ENCODE data around the gene MRAS.
A peak's percentile ranks its signal among the peaks of the same experiment; 100 is the strongest.
"Not testable (repeated sequence)": the region's sequence is repeated elsewhere in the genome, so short reads cannot be mapped to it uniquely, and the experiment has no call there.

The MRAS gene

DNA sequence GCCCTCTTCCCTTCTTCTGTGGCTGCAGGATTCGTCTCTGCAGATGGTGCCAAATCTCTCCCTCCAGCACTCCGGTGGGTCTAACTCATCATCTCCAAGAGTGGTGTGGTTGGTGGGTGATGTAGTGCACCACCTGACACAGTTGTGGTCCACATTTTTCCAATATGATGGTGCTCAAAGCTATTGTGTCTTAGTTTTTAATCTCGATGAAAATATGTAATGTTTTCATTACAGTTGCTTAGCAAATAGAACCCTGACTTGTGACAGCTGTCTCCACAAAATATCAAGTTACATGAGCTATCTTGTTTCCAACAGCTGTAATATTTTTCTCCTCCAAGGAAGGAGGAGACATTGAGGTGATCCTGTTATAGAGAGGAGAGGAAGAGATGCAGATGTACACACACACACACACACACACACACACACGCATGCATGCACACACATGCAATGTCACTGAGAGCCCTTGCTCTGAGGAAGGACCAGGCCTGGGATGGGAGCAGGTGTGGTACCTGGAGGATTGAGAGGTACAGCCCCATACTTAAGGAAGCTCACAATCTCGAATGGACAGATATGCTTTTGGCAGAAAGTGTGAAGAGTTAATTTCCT is 70.3 kb downstream of the MRAS start:
- no peak for DNase-seq (ENCODE audit: low read depth)

DNA sequence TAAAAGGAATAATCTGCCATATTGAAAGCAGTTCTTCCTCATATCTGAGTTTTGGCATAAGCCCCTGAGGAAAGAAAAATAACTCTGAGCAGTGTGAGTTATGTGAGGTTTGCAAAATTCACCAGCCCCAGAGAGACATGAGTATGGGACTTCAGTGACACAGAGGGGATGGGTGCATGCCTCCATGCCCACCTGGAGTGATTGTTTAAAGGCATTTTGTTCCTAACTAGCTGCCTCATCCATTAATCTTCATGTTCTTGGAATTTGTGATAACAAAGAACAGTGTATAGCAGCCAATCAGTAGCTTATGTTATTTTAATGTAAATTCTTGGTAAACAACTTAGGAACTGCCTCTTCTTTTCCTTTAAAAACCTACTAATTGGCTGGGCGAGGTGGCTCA is 74.9 kb downstream of the MRAS start:
- DNase-seq (ENCODE audit: low read depth), result no peak

DNA sequence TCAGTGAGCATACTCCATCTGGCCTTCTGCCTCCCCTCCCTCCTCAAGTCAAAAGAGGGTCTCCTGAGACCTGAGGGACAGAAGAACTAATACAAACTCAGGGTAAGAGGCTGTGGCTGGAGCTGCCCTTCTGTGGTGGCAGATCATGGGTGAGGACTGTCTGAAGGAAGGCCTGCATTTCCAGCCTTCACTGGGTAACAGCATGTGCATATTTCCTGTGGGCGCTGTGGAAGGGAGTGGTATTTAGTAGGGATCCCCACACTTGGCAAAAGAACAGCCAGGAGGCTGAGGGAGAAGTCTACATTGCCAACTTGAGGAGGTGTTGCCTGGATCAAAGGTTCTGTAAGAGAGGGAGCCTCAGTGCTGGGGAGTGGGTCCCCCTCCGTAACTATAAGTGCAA is 75.9 kb downstream of the MRAS start:
- no peak for DNase-seq (ENCODE audit: low read depth)

DNA sequence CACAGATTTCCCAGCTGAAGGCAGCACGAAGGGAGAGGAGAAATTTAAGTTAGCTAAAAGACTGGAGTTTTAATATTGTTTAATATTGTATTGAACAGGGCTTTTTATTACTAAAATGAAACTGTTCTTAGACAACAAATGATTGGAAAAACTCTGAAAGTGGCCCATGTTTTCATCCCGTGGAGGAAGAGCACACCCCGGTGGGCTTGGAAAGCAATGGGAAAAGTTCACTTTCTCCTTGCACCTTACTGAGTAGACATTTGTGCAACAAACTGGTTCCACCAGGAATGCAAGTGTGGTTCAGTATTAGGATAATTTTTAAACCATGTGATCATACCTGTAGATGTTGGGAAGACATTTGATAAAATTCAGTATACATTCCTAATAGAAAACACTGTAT is 77.8 kb downstream of the MRAS start:
- no peak for DNase-seq (ENCODE audit: low read depth)

DNA sequence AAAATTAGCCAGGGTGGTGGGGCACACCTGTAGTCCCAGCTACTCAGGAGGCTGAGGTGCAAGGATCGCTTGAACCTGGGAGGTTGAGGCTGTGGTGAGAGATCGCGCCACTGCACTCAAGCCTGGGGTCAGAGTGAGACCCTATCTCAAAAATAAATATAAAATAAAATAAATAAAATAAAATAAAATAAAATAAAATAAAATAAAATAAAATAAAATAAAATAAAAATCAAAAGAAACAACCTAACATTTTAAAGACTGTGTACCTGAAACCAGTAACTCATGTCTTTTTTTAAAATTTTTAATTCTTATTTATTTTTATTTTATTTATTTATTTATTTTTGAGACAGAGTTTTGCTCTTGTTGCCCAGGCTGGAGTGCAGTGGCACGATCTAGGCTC is 78.4 kb downstream of the MRAS start:
- DNase-seq (ENCODE audit: low read depth), result not testable (repeated sequence)

DNA sequence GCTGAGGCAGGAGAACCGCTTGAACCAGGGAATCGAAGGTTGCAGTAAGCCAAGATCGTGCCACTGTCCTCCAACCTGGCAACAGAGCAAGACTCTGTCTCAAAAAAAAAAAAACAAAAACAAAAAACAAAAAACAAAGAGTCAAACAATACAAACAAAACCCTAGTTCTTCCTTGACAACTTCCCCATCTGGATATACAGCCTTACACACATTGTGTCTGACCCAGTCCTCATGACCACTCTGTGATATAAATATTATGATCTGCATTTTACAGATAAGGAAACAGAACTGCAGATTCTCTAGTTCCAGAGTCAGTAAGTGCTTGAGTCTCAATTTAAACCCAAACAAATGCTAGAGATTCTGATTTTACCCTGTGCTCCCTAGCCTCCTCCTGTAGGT is 81.3 kb downstream of the MRAS start:
- DNase-seq (ENCODE audit: low read depth), result no peak

DNA sequence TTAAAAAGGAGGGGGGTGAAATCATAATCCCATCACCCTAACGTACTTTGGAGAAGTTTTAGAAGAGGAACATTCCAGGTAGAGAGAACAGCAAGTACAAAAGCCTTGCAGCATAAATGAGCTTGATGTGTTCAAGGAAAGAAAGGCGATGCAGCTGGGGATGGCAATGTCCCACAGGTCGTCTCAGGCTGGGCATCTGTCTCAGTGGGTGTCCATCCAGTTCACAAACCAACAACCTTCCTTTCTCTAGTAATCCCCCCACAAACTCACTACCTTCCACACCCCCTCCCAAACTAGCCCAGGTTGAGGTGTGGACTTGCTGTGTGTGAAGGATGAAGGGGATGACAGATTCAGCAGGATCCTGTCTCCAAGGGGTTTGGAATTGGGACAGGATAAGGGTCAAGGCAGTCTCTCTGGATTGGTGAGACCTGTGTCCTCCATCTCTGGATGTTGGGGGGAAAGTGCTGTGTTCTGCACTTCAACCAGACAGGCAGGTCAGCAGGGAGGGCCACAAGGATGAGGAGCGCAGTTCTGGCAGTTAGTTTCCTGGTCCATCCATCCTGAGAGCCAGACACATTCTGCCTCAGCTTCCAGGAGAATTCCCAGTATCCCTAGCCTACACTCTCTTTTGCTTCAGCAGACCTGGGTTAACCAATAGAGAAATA is 84.3 kb downstream of the MRAS start:
- no peak for DNase-seq (ENCODE audit: low read depth)

DNA sequence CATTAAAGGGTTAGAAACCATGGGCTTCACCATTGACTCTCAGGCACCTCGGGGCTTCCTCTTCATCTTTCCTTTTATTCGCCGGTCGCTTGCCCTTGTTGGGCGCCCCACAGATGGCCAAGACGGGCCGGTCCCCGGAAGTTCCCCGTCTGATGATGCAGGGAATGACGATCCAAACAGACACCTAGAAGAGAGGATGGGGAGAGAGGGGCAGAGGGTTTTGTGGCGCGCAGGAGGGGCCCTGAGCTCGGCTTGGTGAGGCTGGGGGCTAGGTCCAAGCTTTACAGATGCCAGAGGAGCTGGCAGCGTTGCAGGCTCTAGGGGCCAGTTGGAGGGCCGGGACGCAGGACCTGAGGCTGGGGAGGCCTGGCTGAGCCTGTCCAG is 85.5 kb downstream of the MRAS start:
- DNase-seq (ENCODE audit: low read depth), result no peak

DNA sequence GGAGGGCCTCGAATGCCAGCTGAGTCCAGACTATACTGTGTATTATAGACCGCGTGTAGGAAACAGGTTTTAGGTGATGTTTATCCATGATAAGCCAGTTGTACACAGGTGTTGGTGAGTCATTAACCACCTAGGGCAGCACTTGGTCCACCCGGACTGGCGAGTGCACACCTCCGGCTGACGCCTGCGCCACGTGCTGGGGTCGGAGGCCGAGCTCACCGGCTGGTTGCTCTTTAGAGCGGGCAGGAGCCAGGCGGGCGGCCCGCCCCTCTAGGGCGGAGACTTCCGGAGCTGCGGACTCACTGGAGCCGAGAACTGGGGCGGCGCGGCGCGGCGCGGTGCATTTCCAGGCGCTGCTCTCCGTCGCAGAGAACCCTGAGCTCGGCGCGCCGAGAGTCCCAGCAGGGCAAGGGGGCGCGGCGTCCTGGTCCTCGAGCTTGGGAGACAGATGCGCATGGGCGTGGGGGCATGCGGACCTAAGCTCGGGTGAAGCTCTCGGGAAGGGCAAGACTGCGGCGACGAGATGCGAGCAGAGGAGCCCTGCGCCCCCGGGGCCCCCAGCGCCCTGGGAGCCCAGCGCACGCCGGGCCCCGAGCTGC is 86.0 kb downstream of the MRAS start, which contains the start of gene ESYT3:
Gene ESYT3, plus strand, starts transcription at position 341 of the 599 bp plus-strand sequence. Its CDS starts 183 bp downstream, at position 524.
- DNase-seq (ENCODE audit: low read depth), result peak; percentile 2

DNA sequence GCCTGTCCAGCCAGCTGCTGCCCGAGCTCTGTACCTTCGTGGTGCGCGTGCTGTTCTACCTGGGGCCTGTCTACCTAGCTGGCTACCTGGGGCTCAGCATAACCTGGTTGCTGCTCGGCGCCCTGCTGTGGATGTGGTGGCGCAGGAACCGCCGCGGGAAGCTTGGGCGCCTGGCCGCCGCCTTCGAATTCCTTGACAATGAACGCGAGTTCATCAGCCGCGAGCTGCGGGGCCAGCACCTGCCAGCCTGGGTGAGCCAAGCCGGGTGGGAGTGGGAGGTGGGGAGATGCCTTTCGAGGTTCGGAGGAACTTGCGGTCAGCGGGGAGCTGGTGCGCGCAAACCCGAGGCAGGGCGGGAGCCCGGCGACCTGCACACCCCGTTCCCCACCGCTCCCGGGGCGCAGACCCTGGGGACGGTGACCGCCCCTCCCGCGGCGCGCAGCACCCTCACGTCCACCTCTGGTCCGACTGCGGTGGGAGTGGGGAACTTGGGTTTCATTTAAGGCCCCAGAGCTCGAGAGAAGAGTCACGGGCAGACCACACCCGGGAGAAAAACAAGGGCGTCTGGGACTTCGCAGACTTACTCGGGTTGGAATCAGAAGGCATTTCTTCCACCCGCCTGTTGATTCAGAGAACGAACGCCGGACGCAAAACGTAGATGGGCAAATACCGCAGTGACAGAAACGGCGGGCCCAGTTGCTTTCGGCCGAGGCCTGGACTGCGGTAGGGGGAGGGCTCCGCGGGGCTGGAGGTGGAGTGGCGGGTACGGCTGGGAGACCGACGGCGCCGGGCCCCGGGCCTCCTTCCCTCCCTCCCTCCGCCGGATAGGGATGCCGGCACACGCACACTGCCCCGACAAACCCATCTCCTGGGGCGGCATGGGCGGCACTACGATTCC is 86.7 kb downstream of the MRAS start:
- no peak for DNase-seq (ENCODE audit: low read depth)

DNA sequence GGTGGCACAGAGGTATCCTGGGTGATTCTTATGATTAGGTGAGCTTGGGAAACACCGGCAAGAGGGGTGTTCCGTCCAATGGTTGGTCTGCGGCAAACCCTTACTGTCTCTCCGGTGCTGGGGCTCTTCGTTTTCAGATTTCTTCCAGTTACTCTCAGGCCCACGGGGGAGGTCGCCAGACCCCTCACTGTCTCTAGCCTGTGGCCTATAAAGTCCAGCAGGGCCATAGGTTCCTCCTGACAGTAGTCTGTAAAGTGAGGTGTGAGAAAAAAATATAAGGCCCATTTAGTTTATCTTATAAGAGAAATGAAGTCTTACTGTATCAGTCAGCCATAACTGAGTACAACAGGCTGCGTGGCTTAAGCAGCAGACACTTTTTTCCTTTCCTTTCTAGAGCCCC is 87.5 kb downstream of the MRAS start:
- no peak for DNase-seq (ENCODE audit: low read depth)

DNA sequence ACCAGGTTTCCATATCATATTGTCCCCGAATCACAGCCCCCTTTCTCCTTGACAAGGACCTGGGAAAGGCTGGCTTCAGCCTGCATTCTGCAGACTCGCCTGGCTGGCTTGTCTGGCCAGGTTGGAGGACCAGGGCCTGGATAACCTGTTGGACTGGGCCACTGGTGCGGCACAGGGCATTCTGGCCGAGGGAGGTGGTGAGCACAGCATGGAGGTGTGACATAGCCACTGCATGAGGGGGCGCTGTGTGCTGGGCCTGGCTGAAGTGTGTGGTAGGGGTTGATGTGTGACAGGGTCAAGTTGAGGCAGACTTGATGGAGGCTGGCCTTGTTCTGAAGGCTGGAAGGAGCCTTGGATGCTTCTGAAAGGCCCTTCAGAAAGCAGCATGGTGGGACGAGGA is 88.9 kb downstream of the MRAS start:
- no peak for DNase-seq (ENCODE audit: low read depth)

DNA sequence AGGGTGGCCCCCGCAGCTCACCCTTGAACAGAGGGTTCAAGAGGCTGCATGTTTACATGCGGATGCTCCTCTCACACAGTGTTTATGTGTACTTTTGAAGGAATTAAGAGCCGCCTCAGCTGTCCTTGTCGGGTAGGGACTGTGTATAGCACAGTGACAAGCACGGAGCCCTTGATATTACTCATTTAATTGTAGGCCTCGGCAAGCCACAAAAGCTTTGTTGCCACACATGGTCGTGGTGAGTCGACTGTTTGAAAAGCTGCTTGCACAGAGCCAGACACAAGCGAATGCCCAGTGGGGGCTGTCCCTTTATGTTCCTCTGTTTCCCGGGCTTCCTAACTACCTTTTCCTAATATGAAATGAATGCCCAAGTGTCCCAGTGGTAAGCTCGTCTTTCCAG is 90.5 kb downstream of the MRAS start:
- DNase-seq (ENCODE audit: low read depth), result no peak

DNA sequence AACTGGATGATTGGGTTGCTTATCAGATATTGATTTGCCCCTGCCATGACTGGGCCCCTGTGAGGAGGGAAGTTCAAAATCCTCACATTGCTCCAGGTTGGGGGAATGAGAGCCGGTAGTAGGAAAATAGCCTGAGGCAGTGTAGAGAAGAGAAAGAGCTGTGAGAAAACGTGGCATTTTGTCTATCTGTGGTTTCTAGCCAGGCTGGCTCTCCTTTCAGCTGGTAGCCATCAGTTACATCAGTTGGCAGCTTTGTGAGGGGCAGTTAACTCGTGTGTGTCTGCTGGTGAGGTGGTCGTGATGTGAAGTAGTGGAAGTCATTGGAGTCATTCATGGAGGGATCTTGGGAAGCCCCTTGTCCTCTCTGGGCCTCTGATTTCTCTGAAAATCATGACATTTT is 91.3 kb downstream of the MRAS start:
- DNase-seq (ENCODE audit: low read depth), result no peak

DNA sequence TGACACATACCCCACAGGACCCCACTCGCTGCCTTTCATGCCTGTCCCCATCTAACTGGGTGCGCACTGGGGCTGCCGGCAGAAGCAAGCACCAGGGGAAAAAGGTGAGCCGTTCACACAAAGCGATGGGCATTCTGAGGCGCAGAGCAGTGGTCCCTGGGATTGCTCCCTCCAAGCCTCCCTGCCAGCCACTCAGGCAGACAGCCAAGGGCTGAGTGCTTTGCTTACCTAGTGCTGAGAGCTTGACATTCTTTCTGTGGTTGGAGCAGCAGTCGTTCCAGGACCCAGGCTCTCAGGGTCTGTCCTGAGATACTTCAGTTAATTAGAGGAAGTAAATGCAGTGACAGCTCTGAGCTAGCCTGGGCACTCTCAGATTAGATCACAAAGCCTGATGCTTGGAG is 91.7 kb downstream of the MRAS start:
- no peak for DNase-seq (ENCODE audit: low read depth)

DNA sequence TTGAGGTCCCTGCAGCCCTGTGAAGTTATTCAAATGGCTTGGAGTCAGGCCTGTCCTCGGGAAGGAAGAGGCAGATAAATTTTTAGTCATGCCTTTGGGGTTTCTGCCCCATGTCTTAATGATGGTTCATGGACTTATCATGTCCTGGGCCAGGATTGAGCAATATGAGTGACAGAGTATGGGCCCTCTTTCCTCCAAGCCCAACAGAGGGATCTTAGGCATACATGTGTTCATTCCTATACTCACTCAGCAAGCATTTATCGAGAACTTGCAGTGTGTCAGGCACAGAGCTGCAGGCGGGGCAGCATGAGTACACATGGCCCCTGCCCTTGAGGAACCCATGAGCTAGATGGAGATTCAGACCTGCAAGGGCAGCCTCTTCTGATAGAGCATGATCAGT is 92.2 kb downstream of the MRAS start:
- no peak for DNase-seq (ENCODE audit: low read depth)

DNA sequence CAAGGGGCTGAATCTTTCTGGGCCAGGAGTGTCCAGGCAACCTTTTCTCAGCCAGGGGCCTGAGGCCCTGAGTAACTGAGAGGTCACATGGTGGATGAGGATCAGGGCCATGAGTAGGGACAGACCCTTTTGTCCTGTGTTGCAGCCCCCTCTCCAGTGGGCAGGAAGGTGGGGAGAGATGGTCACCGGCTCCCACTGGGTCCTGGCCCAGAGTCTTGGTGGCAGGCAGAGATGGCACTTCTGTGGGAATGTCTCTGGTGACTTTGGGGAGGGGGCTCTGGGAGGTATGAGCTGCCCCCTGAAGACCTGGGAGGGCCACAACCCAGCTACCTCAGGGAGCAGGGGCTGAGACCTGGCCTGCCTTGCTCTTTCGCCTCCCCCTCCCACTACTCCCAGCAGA is 92.9 kb downstream of the MRAS start:
- DNase-seq (ENCODE audit: low read depth), result no peak

DNA sequence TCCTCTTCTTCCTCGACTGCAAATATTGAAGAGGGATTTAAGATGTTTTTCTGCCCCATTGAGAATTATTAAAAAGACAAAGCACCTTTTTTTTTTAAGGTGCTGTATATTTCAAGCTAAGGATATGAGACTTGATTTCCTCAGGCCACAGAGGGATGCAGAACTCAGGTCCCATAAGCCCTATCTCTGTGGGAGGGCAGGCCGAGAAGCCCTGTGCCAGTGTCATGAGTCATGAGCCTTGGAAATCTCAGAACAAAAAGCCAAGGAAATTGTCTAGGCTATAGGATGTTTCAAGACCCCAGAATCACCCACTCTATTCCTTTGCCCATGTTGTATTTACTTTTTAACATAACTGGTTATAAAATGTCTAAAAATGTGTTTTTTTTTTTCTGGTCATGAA is 93.4 kb downstream of the MRAS start:
- no peak for DNase-seq (ENCODE audit: low read depth)

DNA sequence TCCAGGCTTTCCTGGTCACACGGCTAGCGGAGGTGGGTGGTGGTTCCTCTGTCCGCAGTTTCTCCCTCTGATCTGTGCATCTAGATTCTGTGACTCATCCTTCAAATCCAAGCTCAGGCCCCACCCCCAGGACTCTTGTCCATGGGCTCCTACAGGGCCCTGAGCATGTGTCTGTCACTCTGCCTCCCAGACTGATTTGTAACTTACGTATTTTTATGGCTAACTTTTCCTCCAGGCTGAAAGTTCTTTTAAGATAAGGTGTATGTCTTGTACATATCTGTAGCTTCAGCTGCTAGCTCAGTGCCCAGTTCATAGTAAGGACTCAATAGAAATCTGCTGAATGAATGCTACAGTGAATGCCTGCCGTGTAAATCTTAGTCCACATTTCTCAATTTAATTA is 94.1 kb downstream of the MRAS start:
- no peak for DNase-seq (ENCODE audit: low read depth)

DNA sequence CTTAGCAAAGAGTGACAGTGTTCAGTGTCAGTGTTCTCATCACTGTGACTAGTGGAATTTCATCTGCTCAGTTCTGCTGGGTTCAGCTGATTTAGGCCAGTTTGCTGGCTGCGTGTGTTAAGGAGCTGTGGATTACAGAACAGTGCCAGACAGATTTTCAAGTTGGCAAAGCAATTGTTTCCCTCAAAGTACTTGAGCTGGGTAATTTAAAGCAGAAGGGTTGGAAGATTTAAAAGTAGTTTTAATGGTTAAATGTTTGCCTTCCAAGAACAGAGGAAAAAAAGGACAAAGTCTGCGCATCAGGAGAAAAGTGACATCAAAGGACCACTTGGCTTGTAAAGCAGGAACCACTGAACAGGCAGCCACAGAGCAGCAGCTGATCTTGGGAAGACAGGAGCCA is 94.7 kb downstream of the MRAS start:
- no peak for DNase-seq (ENCODE audit: low read depth)

DNA sequence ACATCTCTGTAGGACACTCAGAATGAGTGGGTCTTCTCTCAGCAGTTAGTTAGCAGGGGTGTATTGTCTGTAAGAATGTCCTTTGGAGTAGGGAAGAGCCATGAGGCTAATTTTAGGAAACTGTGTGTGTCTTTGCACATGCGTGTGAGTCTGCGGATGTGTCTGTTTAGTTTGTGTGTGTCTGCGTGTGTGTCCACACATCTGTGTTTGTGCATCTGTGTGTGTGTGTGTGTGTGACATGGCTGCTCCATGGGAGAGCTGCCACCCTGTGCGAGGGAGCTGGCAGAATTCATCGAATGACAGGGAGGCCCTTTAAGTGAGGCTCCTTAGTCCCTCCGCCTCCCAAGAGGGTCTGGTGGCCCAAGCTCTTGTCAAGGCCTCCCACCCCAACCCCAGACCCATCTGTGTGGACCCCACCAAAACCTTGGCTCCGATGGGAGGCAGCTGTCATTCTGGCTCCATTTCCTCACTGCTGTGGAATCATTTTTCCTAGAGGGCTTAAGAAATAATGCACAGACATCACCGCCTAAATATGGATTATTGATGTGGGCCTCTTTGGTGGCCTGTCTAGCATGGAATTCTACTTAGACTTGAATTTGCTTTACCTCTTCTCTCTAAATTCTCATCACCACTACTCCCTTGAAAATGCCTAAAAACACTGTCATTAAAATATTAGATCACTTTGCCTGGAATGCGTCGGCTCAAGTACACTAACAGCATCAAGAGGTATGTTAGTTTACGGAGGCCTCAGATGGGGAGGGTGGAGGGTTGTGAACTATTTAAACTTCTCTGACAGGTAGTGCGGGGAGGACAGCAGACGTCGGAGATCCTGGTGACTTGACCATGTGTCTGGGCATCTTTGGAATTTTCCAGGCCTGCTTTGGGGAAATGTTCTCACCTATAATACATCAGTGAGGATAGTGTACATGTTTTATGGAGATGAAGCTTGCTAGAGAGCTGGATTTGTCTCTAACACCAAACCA is 95.4 kb downstream of the MRAS start:
- DNase-seq (ENCODE audit: low read depth), result no peak

DNA sequence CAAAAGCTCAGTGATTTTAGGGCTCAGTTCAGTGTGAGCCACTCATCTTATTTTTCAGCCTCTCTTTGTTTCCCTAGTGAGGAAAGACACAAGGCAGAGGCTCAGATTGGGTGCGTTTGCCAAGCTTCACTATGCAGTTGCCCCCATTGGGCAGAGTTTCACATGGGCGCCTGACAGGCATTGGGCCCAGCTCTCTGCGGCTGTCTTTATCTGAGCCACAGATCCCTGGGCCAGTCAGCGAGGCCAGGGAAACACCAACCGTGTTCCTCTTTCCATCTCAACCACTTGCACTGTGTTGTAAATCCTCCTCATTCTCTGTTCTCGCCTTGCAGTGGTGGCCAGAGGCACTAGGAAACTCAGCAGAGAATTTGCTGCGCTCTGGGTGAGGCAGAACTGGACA is 96.9 kb downstream of the MRAS start:
- no peak for DNase-seq (ENCODE audit: low read depth)

Data from activated T-cell treated with anti-CD3 and anti-CD28 coated beads for 1 hour (primary cell).